NCI-H82 treated with DMSO at 0.1 percent for 48 hours (cell line): ENCODE results near the gene ZC2HC1C.
A peak's percentile ranks its signal among the peaks of the same experiment; 100 is the strongest.

Experiments
- DNase-seq: peaks from one replicate; lab custom pipeline; 2025; ENCODE audit not compliant: unreplicated experiment; lab: John Stamatoyannopoulos, UW

Gene ZC2HC1C

GRCh38 chr14:75069121-75069810 is at the start of gene ZC2HC1C:
Gene ZC2HC1C, plus strand, starts transcription at chr14:75069641. Its CDS starts 933 bp downstream, at chr14:75070574.
- DNase-seq, result no peak

GRCh38 chr14:75022655-75023054 is 46.8 kb upstream of the ZC2HC1C start:
- DNase-seq, result no peak

- no peak for DNase-seq
Measured at GRCh38 chr14:75023108-75023507, 46.3 kb upstream of the ZC2HC1C start.

GRCh38 chr14:75025082-75025481 is 44.4 kb upstream of the ZC2HC1C start:
- no peak for DNase-seq

- DNase-seq, result no peak
Measured at GRCh38 chr14:75025876-75026275, 43.6 kb upstream of the ZC2HC1C start.

GRCh38 chr14:75030147-75030546 is 39.3 kb upstream of the ZC2HC1C start:
- no peak for DNase-seq

GRCh38 chr14:75032939-75033338 is 36.5 kb upstream of the ZC2HC1C start:
- no peak for DNase-seq

- no peak for DNase-seq
Measured at GRCh38 chr14:75040507-75040906, 28.9 kb upstream of the ZC2HC1C start.

- DNase-seq, result no peak
Measured at GRCh38 chr14:75040959-75041358, 28.5 kb upstream of the ZC2HC1C start.

GRCh38 chr14:75041613-75042012 is 27.8 kb upstream of the ZC2HC1C start:
- no peak for DNase-seq

- no peak for DNase-seq
Measured at GRCh38 chr14:75042035-75042434, 27.4 kb upstream of the ZC2HC1C start.

GRCh38 chr14:75044322-75044721 is 25.1 kb upstream of the ZC2HC1C start:
- DNase-seq, result peak; percentile 10

GRCh38 chr14:75044752-75045151 is 24.7 kb upstream of the ZC2HC1C start:
- peak; percentile 22 for DNase-seq

GRCh38 chr14:75046275-75046674 is 23.2 kb upstream of the ZC2HC1C start:
- DNase-seq, result no peak

- DNase-seq, result no peak
Measured at GRCh38 chr14:75046899-75047298, 22.5 kb upstream of the ZC2HC1C start.

- no peak for DNase-seq
Measured at GRCh38 chr14:75047506-75047905, 21.9 kb upstream of the ZC2HC1C start.

- DNase-seq, result no peak
Measured at GRCh38 chr14:75048101-75048500, 21.3 kb upstream of the ZC2HC1C start.

- DNase-seq, result no peak
Measured at GRCh38 chr14:75049136-75049535, 20.3 kb upstream of the ZC2HC1C start.

- DNase-seq, result no peak
Measured at GRCh38 chr14:75049731-75050201, 19.7 kb upstream of the ZC2HC1C start.

- DNase-seq, result no peak
Measured at GRCh38 chr14:75050852-75051555, 18.4 kb upstream of the ZC2HC1C start, which contains the start of gene MLH3. Gene MLH3, minus strand, starts transcription at chr14:75051467. Its CDS starts 1,812 bp downstream, at chr14:75049655.

GRCh38 chr14:75051556-75051899 is 17.9 kb upstream of the ZC2HC1C start:
- no peak for DNase-seq
